GM12801 (cell line): ENCODE data around the gene FBXW7.

Experiments used
- TF ChIP-seq, protein P1 (sequence below): IDR thresholded peaks from one replicate; pipeline ENCODE4 v1.5.1; 2011; ENCODE audit warnings: control low read depth; ENCODE audit not compliant: insufficient read length; ENCODE audit errors: extremely low read depth

FBXW7 gene

DNA sequence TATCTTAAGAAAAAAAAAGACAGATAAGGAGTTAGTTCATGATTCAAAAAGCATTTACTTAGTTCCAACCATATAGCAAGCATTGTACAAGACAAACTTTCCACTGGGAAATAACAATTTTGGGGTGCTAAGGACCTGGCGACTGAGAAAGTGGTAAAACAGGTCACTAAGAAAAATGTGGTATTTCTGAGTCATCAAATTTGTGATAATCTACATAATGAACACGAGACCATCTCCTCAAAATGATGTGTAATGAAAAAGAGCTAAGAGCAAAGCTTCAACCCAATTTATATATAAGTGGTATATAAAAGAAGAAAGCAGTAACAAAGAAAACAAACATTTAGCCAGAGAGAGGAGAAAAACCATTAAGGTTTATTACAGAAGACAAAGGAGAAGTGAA is 72.3 kb downstream of the FBXW7 start:
- TF ChIP-seq, protein P1, sequence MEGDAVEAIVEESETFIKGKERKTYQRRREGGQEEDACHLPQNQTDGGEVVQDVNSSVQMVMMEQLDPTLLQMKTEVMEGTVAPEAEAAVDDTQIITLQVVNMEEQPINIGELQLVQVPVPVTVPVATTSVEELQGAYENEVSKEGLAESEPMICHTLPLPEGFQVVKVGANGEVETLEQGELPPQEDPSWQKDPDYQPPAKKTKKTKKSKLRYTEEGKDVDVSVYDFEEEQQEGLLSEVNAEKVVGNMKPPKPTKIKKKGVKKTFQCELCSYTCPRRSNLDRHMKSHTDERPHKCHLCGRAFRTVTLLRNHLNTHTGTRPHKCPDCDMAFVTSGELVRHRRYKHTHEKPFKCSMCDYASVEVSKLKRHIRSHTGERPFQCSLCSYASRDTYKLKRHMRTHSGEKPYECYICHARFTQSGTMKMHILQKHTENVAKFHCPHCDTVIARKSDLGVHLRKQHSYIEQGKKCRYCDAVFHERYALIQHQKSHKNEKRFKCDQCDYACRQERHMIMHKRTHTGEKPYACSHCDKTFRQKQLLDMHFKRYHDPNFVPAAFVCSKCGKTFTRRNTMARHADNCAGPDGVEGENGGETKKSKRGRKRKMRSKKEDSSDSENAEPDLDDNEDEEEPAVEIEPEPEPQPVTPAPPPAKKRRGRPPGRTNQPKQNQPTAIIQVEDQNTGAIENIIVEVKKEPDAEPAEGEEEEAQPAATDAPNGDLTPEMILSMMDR: no peak

DNA sequence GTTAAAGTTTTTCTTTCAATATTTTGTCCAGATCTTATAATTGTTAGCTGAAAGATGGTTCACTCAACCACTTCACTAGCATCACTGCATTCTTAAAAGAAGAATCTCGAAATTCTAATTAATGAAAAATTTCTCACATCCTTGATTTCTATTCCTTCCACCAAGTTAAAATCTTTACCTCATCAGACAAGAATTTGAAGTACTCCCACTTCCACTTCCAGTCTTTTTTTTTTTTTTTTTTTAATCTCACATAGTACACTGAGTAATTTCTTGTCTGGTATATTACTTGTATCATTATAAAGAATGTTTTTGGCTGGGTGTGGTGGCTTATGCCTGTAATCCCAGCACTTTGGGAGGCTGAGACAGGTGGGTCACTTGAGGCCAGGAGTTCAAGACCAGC is 73.2 kb downstream of the FBXW7 start:
- TF ChIP-seq, protein P1: no peak

DNA sequence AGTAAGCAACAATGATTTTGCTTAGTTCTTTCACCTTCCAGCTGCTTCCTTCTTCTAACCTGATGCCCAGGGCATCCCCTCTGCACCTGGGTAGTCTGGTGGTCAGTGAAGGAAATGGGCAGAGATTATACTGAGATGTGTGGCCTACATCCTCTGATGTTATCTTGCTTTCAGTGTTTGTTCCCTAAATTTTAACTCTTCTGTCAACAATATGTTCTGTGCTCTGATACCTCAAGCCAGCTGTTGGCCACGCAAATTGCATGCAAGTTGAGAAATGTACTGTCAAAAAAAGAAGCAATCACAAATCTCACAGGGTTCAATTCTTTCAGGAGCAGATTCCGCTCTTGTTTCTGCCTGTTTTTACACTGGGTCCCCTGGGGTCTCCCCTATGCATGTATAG is 73.8 kb downstream of the FBXW7 start:
- TF ChIP-seq, protein P1: no peak

- TF ChIP-seq, protein P1: no peak
These were observed 75.4 kb downstream of the FBXW7 start for GRCh38 chr4:152460488-152460887.

DNA sequence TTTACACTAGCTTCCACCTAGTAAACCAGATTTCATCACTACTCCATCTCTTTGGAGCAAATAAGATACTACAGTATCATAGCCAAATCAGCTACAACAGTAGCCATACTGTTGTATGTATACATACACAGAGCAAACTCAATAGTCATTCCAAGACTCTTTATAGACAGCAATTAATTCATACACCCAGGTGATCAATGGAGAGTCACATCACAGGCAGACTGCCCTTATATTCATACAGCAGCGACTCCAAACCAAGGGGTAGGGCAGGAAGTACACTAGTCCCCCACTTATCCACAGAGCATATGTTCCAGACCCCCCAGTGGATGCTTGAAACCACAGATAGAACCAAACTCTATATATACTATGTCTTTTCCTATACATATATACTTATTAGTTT is 76.6 kb downstream of the FBXW7 start:
- TF ChIP-seq, protein P1: no peak

- TF ChIP-seq, protein P1: no peak
These were observed 77.0 kb downstream of the FBXW7 start for GRCh38 chr4:152458801-152459302.

GRCh38 chr4:152456609-152457008 is 79.3 kb downstream of the FBXW7 start:
- TF ChIP-seq, protein P1: no peak

- TF ChIP-seq, protein P1: no peak
These were observed 80.6 kb downstream of the FBXW7 start for GRCh38 chr4:152455311-152455710.
